SK-N-SH treated with all-trans-retinoic acid at 6 μM for 48 hours (cell line): ENCODE measurements around the gene C1QTNF12.

Source experiments
- CREB5 ChIP-seq: fragments of 250-450 bp; sonication (Bioruptor Pico); IDR thresholded peaks from 2 replicates; pipeline ENCODE4 v1.5.1; 2020; ENCODE audit warnings: low read depth, mild to moderate bottlenecking, moderate library complexity
- CSDC2 ChIP-seq: fragments of 250-450 bp; sonication (Bioruptor Pico); IDR thresholded peaks from 2 replicates; pipeline ENCODE4 v1.5.0; 2020; ENCODE audit warnings: mild to moderate bottlenecking, moderate library complexity
- CSRNP3 ChIP-seq: fragments of 250-450 bp; sonication (Bioruptor Pico); IDR thresholded peaks from 2 replicates; pipeline ENCODE4 v1.5.1; 2021; ENCODE audit warnings: mild to moderate bottlenecking, moderate library complexity
- ISL1 ChIP-seq: fragments of 250-450 bp; sonication (Bioruptor Pico); IDR thresholded peaks from 2 replicates; pipeline ENCODE4 v2.1.2; 2022; ENCODE audit warnings: mild to moderate bottlenecking, moderate library complexity
- POU6F1 ChIP-seq: fragments of 250-450 bp; sonication (Bioruptor Pico); IDR thresholded peaks from 2 replicates; pipeline ENCODE4 v1.8.0; 2021; ENCODE audit warnings: low read depth, mild to moderate bottlenecking, moderate library complexity, borderline replicate concordance
- PPARA ChIP-seq: fragments of 250-450 bp; sonication (Bioruptor Pico); IDR thresholded peaks from 2 replicates; pipeline ENCODE4 v1.5.0; 2020; ENCODE audit warnings: mild to moderate bottlenecking, borderline replicate concordance
- RARB ChIP-seq: fragments of 250-450 bp; sonication (Bioruptor Pico); IDR thresholded peaks from 2 replicates; pipeline ENCODE4 v1.8.0; 2021; ENCODE audit warnings: mild to moderate bottlenecking, moderate library complexity
- TOX ChIP-seq: fragments of 250-450 bp; sonication (Bioruptor Pico); IDR thresholded peaks from 2 replicates; pipeline ENCODE4 v1.8.0; 2021; ENCODE audit warnings: mild to moderate bottlenecking, moderate library complexity, borderline replicate concordance
- ZFP30 ChIP-seq: fragments of 450-650 bp; formaldehyde crosslinking; IDR thresholded peaks from 2 replicates; pipeline ENCODE4 v1.5.0; 2022; ENCODE audit warnings: mild to moderate bottlenecking, moderate library complexity
- ZNF70 ChIP-seq: fragments of 450-650 bp; formaldehyde crosslinking; IDR thresholded peaks from 2 replicates; pipeline ENCODE4 v1.5.0; 2020; ENCODE audit warnings: mild to moderate bottlenecking, moderate library complexity

- TF ChIP-seq CREB5 (CRISPR knock-in tag) (no peak), ISL1 (CRISPR knock-in tag) (no peak), POU6F1 (CRISPR knock-in tag) (no peak), PPARA (CRISPR knock-in tag) (no peak), RARB (no peak), CSRNP3 (CRISPR knock-in tag) (no peak), TOX (CRISPR knock-in tag) (no peak), CSDC2 (CRISPR knock-in tag) (no peak), ZFP30 (no peak), ZNF70 (CRISPR knock-in tag) (no peak)
Measured at GRCh38 chr1:1232796-1233566, 13.5 kb downstream of the C1QTNF12 start.
